Ishikawa (cell line): ENCODE measurements around the gene RSPH4A.

Experiments used
- CEBPB ChIP-seq: IDR thresholded peaks from 2 replicates; pipeline ENCODE4 v1.6.1; 2012
- CREB1 ChIP-seq: IDR thresholded peaks from 2 replicates; pipeline ENCODE4 v1.6.1; 2012; ENCODE audit warnings: low read depth
- EGR1 ChIP-seq: IDR thresholded peaks from 2 replicates; pipeline ENCODE4 v1.6.1; 2012
- EP300 ChIP-seq: IDR thresholded peaks from 2 replicates; pipeline ENCODE4 v1.6.1; 2012; ENCODE audit warnings: borderline replicate concordance
- FOXM1 ChIP-seq: IDR thresholded peaks from 2 replicates; pipeline ENCODE4 v1.6.1; 2012; ENCODE audit warnings: low read depth, borderline replicate concordance
- MAX ChIP-seq: IDR thresholded peaks from 2 replicates; pipeline ENCODE4 v1.6.1; 2012
- NFIC ChIP-seq: IDR thresholded peaks from 2 replicates; pipeline ENCODE4 v1.6.1; 2012
- RAD21 ChIP-seq: IDR thresholded peaks from 2 replicates; pipeline ENCODE4 v1.6.1; 2012; ENCODE audit warnings: low read depth
- TAF1 ChIP-seq: IDR thresholded peaks from 2 replicates; pipeline ENCODE4 v1.6.1; 2012; ENCODE audit warnings: low read depth, mild to moderate bottlenecking
- TCF12 ChIP-seq: IDR thresholded peaks from 2 replicates; pipeline ENCODE4 v1.6.1; 2012; ENCODE audit warnings: low read depth
- TEAD4 ChIP-seq: IDR thresholded peaks from 2 replicates; pipeline ENCODE4 v1.6.1; 2012
- USF1 ChIP-seq: IDR thresholded peaks from 2 replicates; pipeline ENCODE4 v1.6.1; 2012
- YY1 ChIP-seq: IDR thresholded peaks from 2 replicates; pipeline ENCODE4 v1.6.1; 2012; ENCODE audit warnings: low read depth
- ZBTB7A ChIP-seq: IDR thresholded peaks from 2 replicates; pipeline ENCODE4 v1.6.1; 2012; ENCODE audit warnings: low read depth
- TF ChIP-seq, protein P1 (sequence below): IDR thresholded peaks from 2 replicates; pipeline ENCODE4 v1.6.1; 2012; ENCODE audit warnings: low read depth, mild to moderate bottlenecking

The RSPH4A gene

GRCh38 chr6:116586276-116586675 lies 30.0 kb upstream of the RSPH4A start:
- TF ChIP-seq NFIC (no peak), TAF1 (no peak), USF1 (no peak), FOXM1 (no peak), CREB1 (no peak), EGR1 (no peak), CEBPB (no peak), ZBTB7A (no peak), EP300 (no peak)
- TF ChIP-seq, protein P1, sequence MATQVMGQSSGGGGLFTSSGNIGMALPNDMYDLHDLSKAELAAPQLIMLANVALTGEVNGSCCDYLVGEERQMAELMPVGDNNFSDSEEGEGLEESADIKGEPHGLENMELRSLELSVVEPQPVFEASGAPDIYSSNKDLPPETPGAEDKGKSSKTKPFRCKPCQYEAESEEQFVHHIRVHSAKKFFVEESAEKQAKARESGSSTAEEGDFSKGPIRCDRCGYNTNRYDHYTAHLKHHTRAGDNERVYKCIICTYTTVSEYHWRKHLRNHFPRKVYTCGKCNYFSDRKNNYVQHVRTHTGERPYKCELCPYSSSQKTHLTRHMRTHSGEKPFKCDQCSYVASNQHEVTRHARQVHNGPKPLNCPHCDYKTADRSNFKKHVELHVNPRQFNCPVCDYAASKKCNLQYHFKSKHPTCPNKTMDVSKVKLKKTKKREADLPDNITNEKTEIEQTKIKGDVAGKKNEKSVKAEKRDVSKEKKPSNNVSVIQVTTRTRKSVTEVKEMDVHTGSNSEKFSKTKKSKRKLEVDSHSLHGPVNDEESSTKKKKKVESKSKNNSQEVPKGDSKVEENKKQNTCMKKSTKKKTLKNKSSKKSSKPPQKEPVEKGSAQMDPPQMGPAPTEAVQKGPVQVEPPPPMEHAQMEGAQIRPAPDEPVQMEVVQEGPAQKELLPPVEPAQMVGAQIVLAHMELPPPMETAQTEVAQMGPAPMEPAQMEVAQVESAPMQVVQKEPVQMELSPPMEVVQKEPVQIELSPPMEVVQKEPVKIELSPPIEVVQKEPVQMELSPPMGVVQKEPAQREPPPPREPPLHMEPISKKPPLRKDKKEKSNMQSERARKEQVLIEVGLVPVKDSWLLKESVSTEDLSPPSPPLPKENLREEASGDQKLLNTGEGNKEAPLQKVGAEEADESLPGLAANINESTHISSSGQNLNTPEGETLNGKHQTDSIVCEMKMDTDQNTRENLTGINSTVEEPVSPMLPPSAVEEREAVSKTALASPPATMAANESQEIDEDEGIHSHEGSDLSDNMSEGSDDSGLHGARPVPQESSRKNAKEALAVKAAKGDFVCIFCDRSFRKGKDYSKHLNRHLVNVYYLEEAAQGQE = no peak

DNA sequence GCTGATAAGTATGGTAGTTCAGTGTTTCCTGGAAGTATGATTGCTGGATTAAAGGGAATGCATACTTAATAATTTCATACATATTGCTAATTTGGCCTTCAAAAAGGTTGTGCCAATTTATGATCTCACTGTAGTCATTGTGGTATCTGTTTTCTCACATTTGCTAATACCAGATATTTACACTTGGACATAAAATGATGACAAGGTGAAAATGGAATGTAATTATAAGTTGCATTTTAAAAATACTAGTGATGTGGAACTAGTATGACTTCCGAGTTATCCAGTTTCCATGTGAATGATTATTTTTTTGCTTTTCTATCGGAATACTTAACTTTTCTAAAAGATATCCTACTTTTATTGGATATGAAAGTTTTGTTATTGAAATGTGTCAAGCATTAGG lies 29.5 kb upstream of the RSPH4A start:
- TF ChIP-seq NFIC = no peak
- TF ChIP-seq MAX = no peak
- TF ChIP-seq CEBPB = no peak
- TF ChIP-seq, protein P1 = no peak
- TF ChIP-seq TCF12 = no peak
- TF ChIP-seq EGR1 = no peak
- no peak for TF ChIP-seq YY1
- TF ChIP-seq ZBTB7A = no peak

- TF ChIP-seq NFIC (no peak), YY1 (no peak), MAX (no peak), TCF12 (no peak), ZBTB7A (no peak), TEAD4 (no peak), RAD21 (no peak), EP300 (no peak), FOXM1 (no peak), TAF1 (no peak), CEBPB (no peak), EGR1 (no peak), CREB1 (no peak), USF1 (no peak)
- TF ChIP-seq, protein P1 = no peak
These were observed 21.0 kb upstream of the RSPH4A start for GRCh38 chr6:116595247-116595646.

DNA sequence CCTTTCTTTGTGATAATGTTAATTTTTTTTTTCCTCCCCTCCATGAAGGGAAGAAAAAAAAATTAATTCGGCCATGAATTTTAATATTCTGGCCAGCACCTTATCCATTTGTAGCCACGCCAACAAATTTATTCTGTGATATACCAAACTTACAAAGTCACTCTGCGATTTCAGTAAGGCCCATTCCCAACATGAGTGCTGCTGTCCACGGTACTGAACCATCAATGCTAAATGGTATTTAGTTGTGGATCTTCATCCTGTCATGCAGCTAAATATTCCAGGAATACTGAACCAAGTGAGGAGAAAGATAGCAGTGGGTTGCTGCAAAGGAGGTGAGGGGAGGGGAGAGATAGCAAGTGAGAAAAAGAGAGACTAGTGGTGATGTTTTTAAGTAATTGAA lies 19.5 kb upstream of the RSPH4A start:
- no peak for TF ChIP-seq YY1
- TF ChIP-seq TCF12 = no peak
- no peak for TF ChIP-seq MAX
- TF ChIP-seq FOXM1 = no peak
- TF ChIP-seq, protein P1 = peak; percentile 91
- no peak for TF ChIP-seq RAD21
